Measurements from ENCODE around the gene DMBT1.
"Not testable (repeated sequence)": the region's sequence is repeated elsewhere in the genome, so short reads cannot be mapped to it uniquely, and the experiment has no call there.

The DMBT1 gene

GRCh38 chr10:122588381-122588780 lies 27.8 kb downstream of the DMBT1 start:
- H3K4me3 ChIP-seq (ENCODE audit: low read depth, low read length): no peak overlapping the region
- TF ChIP-seq, protein P1, sequence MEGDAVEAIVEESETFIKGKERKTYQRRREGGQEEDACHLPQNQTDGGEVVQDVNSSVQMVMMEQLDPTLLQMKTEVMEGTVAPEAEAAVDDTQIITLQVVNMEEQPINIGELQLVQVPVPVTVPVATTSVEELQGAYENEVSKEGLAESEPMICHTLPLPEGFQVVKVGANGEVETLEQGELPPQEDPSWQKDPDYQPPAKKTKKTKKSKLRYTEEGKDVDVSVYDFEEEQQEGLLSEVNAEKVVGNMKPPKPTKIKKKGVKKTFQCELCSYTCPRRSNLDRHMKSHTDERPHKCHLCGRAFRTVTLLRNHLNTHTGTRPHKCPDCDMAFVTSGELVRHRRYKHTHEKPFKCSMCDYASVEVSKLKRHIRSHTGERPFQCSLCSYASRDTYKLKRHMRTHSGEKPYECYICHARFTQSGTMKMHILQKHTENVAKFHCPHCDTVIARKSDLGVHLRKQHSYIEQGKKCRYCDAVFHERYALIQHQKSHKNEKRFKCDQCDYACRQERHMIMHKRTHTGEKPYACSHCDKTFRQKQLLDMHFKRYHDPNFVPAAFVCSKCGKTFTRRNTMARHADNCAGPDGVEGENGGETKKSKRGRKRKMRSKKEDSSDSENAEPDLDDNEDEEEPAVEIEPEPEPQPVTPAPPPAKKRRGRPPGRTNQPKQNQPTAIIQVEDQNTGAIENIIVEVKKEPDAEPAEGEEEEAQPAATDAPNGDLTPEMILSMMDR (IDR thresholded peaks at IDR 0.05; ENCODE audit: insufficient read depth, low read depth, low read length, missing control alignments): no peak
- DNase-seq (ENCODE audit: low read depth): no peak

GRCh38 chr10:122590153-122590552 lies 29.6 kb downstream of the DMBT1 start:
- TF ChIP-seq, protein P1 (IDR thresholded peaks at IDR 0.05; ENCODE audit: insufficient read depth, low read depth, low read length, missing control alignments): no peak
- H3K4me3 ChIP-seq (ENCODE audit: low read depth, low read length): no peak overlapping the region
- no peak for DNase-seq (ENCODE audit: low read depth)

GRCh38 chr10:122591736-122592135 lies 31.2 kb downstream of the DMBT1 start:
- no peak for DNase-seq (ENCODE audit: low read depth)
- H3K4me3 ChIP-seq (ENCODE audit: low read depth, low read length): no peak overlapping the region
- TF ChIP-seq, protein P1 (IDR thresholded peaks at IDR 0.05; ENCODE audit: insufficient read depth, low read depth, low read length, missing control alignments): no peak

GRCh38 chr10:122592161-122592560 lies 31.6 kb downstream of the DMBT1 start:
- DNase-seq (ENCODE audit: low read depth): no peak
- H3K4me3 ChIP-seq (ENCODE audit: low read depth, low read length): no peak overlapping the region
- TF ChIP-seq, protein P1 (IDR thresholded peaks at IDR 0.05; ENCODE audit: insufficient read depth, low read depth, low read length, missing control alignments): no peak

DNA sequence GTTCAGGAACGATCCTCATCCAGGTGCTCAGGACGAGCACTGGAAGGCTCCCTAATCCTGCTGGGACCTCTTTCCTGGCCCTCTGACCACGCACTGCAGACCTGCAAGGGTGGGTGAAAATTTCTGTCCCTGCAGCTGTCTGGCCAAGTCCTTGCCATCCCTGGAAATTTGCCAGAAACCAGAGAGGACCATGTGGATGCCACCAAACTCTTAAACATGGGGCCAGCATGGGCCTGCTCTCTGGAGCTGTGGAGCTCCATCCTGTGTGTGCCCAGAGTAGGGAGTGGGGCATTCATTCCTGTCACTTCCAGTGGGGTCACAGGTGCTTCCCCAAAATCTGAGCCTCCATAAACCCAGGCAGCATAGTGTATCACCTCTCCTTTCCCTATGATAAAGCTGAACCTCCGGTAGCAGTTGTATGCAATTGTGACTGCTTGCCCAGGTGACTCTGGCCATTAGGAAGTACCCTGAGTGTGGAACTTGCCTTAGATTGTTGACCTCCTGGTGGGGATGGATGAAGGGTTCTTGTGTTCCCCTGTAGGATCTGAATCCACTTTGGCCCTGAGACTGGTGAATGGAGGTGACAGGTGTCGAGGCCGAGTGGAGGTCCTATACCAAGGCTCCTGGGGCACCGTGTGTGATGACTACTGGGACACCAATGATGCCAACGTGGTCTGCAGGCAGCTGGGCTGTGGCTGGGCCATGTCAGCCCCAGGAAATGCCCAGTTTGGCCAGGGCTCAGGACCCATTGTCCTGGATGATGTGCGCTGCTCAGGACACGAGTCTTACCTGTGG lies 57.1 kb downstream of the DMBT1 start:
- TF ChIP-seq, protein P1 (IDR thresholded peaks at IDR 0.05; ENCODE audit: insufficient read depth, low read depth, low read length, missing control alignments): no peak
- no peak overlapping the region for H3K4me3 ChIP-seq (ENCODE audit: low read depth, low read length)
- DNase-seq (ENCODE audit: low read depth): no peak

DNA sequence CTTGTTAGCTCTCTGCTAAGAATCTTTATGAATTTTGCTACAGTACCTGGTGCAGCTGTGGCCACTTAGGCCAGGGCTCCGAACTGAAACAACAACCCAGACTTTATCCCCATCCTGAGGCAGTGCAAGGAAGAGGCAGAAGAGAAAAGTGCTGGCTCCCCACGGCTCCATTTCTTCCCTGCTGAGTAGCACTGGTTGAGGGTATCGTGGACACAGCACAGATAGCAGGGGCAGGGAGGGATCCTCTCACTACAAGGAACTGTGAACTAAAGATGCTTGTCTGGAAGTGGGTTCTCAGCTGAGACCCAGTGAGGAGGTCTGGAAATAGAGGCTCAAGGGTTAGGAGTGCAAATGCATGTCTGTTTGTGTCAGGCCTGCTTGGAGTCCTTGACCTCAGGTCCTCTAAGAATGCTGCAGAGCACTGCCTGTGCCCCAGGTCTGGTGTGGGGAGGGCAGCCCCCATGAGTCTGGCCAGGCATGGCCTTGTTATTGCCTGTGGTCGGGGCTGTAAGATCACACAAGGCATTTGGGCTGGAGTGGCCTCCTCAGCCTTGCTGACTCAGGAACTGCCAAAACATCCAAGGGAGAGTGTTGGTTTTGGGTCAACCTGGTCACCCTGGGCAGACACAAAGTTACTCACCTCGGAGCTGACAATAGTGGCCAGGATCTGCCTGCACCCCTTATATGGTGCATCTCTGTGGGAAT lies 58.1 kb downstream of the DMBT1 start:
- TF ChIP-seq, protein P1 (IDR thresholded peaks at IDR 0.05; ENCODE audit: insufficient read depth, low read depth, low read length, missing control alignments): no peak
- no peak for DNase-seq (ENCODE audit: low read depth)

DNA sequence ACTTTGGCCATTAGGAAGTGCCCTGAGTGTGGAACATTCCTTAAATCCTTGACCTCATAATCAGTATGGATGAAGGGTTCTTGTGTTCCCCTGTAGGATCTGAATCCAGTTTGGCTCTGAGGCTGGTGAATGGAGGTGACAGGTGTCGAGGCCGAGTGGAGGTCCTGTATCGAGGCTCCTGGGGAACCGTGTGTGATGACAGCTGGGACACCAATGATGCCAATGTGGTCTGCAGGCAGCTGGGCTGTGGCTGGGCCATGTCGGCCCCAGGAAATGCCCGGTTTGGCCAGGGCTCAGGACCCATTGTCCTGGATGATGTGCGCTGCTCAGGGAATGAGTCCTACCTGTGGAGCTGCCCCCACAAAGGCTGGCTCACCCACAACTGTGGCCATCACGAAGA lies 60.4 kb downstream of the DMBT1 start:
- DNase-seq (ENCODE audit: low read depth); H3K4me3 ChIP-seq (ENCODE audit: low read depth, low read length): not testable (repeated sequence)

More for the DNA sequence above, 58.1 kb downstream of the DMBT1 start:
- no peak overlapping the region for H3K4me3 ChIP-seq (ENCODE audit: low read depth, low read length)
